ENCODE data around the gene HOXC9. TPM values are rescaled to one million over a fixed set of nuclear protein-coding genes. Genes with fewer than 3 reads are reported as not detected.
A peak's percentile ranks its signal among the peaks of the same experiment; 100 is the strongest.

The HOXC9 gene
- total RNA-seq, 2 experiments from 2014 or later, result not detected

GRCh38 chr12:54021432-54022013, 21.6 kb downstream of the HOXC9 start:
- peaks cover 12% of the 10 kb centered on the region for H3K4me1 Mint-ChIP-seq
- H3K27me3 Mint-ChIP-seq, result peaks cover 79% of the 10 kb centered on the region
- H3K4me3 Mint-ChIP-seq, result no peak overlapping the region
- H3K27ac Mint-ChIP-seq, result no peak overlapping the region
- DNase-seq (peak; percentile 50), ATAC-seq (no peak)
- CTCF ChIA-PET, result interaction anchor here (0.8 to 7.0 kb wide), 7 partner anchors 8 to 194 kb away, joined by 3 to 39 read pairs (median 3); partner anchors contain the start of genes HOXC5 and HOXC8
- H3K36me3 Mint-ChIP-seq, result no peaks in the 10 kb centered on the region
- no peaks in the 10 kb centered on the region for H3K9me3 Mint-ChIP-seq (ENCODE audit: low read depth)

GRCh38 chr12:54022960-54023884, 23.3 kb downstream of the HOXC9 start:
- ATAC-seq, result no peak
- H3K4me3 Mint-ChIP-seq, result no peak overlapping the region
- no peaks in the 10 kb centered on the region for H3K9me3 Mint-ChIP-seq (ENCODE audit: low read depth)
- no peaks in the 10 kb centered on the region for H3K36me3 Mint-ChIP-seq
- no peak for DNase-seq
- peaks cover 84% of the 10 kb centered on the region for H3K27me3 Mint-ChIP-seq
- CTCF ChIA-PET, result interaction anchor here (0.8 to 15.1 kb wide), 11 partner anchors 10 to 193 kb away, joined by 3 to 158 read pairs (median 3); partner anchors contain the start of genes HOXC10, HOXC5 and HOXC8
- H3K4me1 Mint-ChIP-seq, result peaks cover 5% of the 10 kb centered on the region
- no peak overlapping the region for H3K27ac Mint-ChIP-seq

GRCh38 chr12:54024127-54024526, 24.2 kb downstream of the HOXC9 start:
- peaks cover 93% of the 10 kb centered on the region for H3K27me3 Mint-ChIP-seq
- CTCF ChIA-PET, result interaction anchor here (1.6 to 15.1 kb wide), 6 partner anchors 9 to 184 kb away, joined by 3 to 158 read pairs (median 8); partner anchors contain the start of genes HOXC5 and HOXC8
- no peak for ATAC-seq
- no peak overlapping the region for H3K27ac Mint-ChIP-seq
- DNase-seq, result no peak
- H3K4me3 Mint-ChIP-seq, result no peak overlapping the region
- H3K4me1 Mint-ChIP-seq, result peaks cover 5% of the 10 kb centered on the region
- H3K9me3 Mint-ChIP-seq (ENCODE audit: low read depth), result no peaks in the 10 kb centered on the region
- no peaks in the 10 kb centered on the region for H3K36me3 Mint-ChIP-seq

GRCh38 chr12:54024581-54025305, 24.8 kb downstream of the HOXC9 start:
- H3K27me3 Mint-ChIP-seq, result peaks cover 93% of the 10 kb centered on the region
- no peaks in the 10 kb centered on the region for H3K36me3 Mint-ChIP-seq
- no peaks in the 10 kb centered on the region for H3K9me3 Mint-ChIP-seq (ENCODE audit: low read depth)
- H3K4me1 Mint-ChIP-seq, result peaks cover 7% of the 10 kb centered on the region
- CTCF ChIA-PET, result interaction anchor here (1.2 to 15.1 kb wide), 6 partner anchors 8 to 183 kb away, joined by 4 to 158 read pairs (median 8); partner anchors contain the start of genes HOXC5 and HOXC8
- ATAC-seq (no peak), DNase-seq (no peak)
- no peak overlapping the region for H3K27ac Mint-ChIP-seq
- no peak overlapping the region for H3K4me3 Mint-ChIP-seq

GRCh38 chr12:54025499-54026405, 25.8 kb downstream of the HOXC9 start:
- H3K4me3 Mint-ChIP-seq, result no peak overlapping the region
- no peaks in the 10 kb centered on the region for H3K9me3 Mint-ChIP-seq (ENCODE audit: low read depth)
- peaks cover 92% of the 10 kb centered on the region for H3K27me3 Mint-ChIP-seq
- ATAC-seq (no peak), DNase-seq (no peak)
- CTCF ChIA-PET, result interaction anchor here (1.2 to 15.1 kb wide), 6 partner anchors 9 to 189 kb away, joined by 4 to 158 read pairs (median 16); no protein-coding TSS in a partner anchor
- peaks cover 7% of the 10 kb centered on the region for H3K4me1 Mint-ChIP-seq
- H3K36me3 Mint-ChIP-seq, result no peaks in the 10 kb centered on the region
- no peak overlapping the region for H3K27ac Mint-ChIP-seq

GRCh38 chr12:54026640-54027441, 26.9 kb downstream of the HOXC9 start:
- Mint-ChIP-seq H3K4me1 (peaks cover 7% of the 10 kb centered on the region), H3K27me3 (peaks cover 92% of the 10 kb centered on the region), H3K36me3 (no peaks in the 10 kb centered on the region), H3K9me3 (ENCODE audit: low read depth) (no peaks in the 10 kb centered on the region), H3K4me3 (no peak overlapping the region), H3K27ac (no peak overlapping the region)
- CTCF ChIA-PET, result interaction anchor here (1.1 to 15.1 kb wide), 8 partner anchors 10 to 188 kb away, joined by 3 to 158 read pairs (median 12); partner anchors contain the start of genes HOXC10 and HOXC4
- DNase-seq (no peak), ATAC-seq (no peak)

- no peak overlapping the region for H3K4me3 Mint-ChIP-seq
- no peak for DNase-seq
- H3K9me3 Mint-ChIP-seq (ENCODE audit: low read depth), result no peaks in the 10 kb centered on the region
- peaks cover 7% of the 10 kb centered on the region for H3K4me1 Mint-ChIP-seq
- no peak overlapping the region for H3K27ac Mint-ChIP-seq
- ATAC-seq, result no peak
- peaks cover 92% of the 10 kb centered on the region for H3K27me3 Mint-ChIP-seq
- CTCF ChIA-PET, result interaction anchor here (1.1 to 15.1 kb wide), 9 partner anchors 10 to 188 kb away, joined by 3 to 158 read pairs (median 7); partner anchors contain the start of genes HOXC10 and HOXC4
- H3K36me3 Mint-ChIP-seq, result no peaks in the 10 kb centered on the region
Observed at GRCh38 chr12:54027442-54027786, 27.5 kb downstream of the HOXC9 start.

GRCh38 chr12:54028314-54029201, 28.6 kb downstream of the HOXC9 start, which contains the start of gene HOXC6:
TSS of gene HOXC6 (plus strand) at chr12:54028440. CDS start at chr12:54028522, 82 bp downstream.
- H3K4me1 Mint-ChIP-seq, result peaks cover 15% of the 10 kb centered on the region
- peaks cover 93% of the 10 kb centered on the region for H3K27me3 Mint-ChIP-seq
- CTCF ChIA-PET, result interaction anchor here (1.3 to 15.1 kb wide), 8 partner anchors 12 to 186 kb away, joined by 5 to 158 read pairs (median 16); partner anchors contain the start of genes HOXC10 and HOXC8
- no peak for ATAC-seq
- H3K27ac Mint-ChIP-seq, result no peak within 1 kb of the TSS
- DNase-seq, result no peak
- H3K9me3 Mint-ChIP-seq (ENCODE audit: low read depth), result no peaks in the 10 kb centered on the region
- H3K4me3 Mint-ChIP-seq, result no peak within 1 kb of the TSS
- H3K36me3 Mint-ChIP-seq, result no peaks in the 10 kb centered on the region

- H3K9me3 Mint-ChIP-seq (ENCODE audit: low read depth), result no peaks in the 10 kb centered on the region
- DNase-seq (no peak), ATAC-seq (no peak)
- H3K4me3 Mint-ChIP-seq, result no peak overlapping the region
- CTCF ChIA-PET, result interaction anchor here (0.6 to 15.1 kb wide), 6 partner anchors 10 to 178 kb away, joined by 3 to 229 read pairs (median 44); partner anchors contain the start of genes HOXC8 and SMUG1
- no peak overlapping the region for H3K27ac Mint-ChIP-seq
- no peaks in the 10 kb centered on the region for H3K36me3 Mint-ChIP-seq
- H3K27me3 Mint-ChIP-seq, result peaks cover 89% of the 10 kb centered on the region
- H3K4me1 Mint-ChIP-seq, result peaks cover 21% of the 10 kb centered on the region
Observed at GRCh38 chr12:54029529-54030441, 29.8 kb downstream of the HOXC9 start.

GRCh38 chr12:54030442-54030801, 30.5 kb downstream of the HOXC9 start:
- DNase-seq (no peak), ATAC-seq (no peak)
- Mint-ChIP-seq H3K4me1 (peaks cover 24% of the 10 kb centered on the region), H3K27me3 (peaks cover 89% of the 10 kb centered on the region), H3K27ac (no peak overlapping the region), H3K4me3 (no peak overlapping the region), H3K9me3 (ENCODE audit: low read depth) (no peaks in the 10 kb centered on the region), H3K36me3 (no peaks in the 10 kb centered on the region)
- CTCF ChIA-PET, result interaction anchor here (0.6 to 15.1 kb wide), 7 partner anchors 9 to 178 kb away, joined by 3 to 229 read pairs (median 71); partner anchors contain the start of genes HOXC8 and SMUG1

Measured in activated CD8-positive, alpha-beta memory T cell treated with anti-CD3 and anti-CD28 coated beads, Interleukin-2, amount 10 ng/mL, durations not matched to agents 7 days and 5 days (primary cell).